HG02678 (cell line): Measurements from ENCODE around the gene NFE2L2.
"Not testable (repeated sequence)": the region's sequence is repeated elsewhere in the genome, so short reads cannot be mapped to it uniquely, and the experiment has no call there.

Experiments used
- ATAC-seq: cut with Tn5 transposase; IDR thresholded peaks from one replicate; pipeline ENCODE4 v1.9.1; 2021; ENCODE audit warnings: mild to moderate bottlenecking, moderate library complexity; ENCODE audit not compliant: unreplicated experiment

Gene NFE2L2

DNA sequence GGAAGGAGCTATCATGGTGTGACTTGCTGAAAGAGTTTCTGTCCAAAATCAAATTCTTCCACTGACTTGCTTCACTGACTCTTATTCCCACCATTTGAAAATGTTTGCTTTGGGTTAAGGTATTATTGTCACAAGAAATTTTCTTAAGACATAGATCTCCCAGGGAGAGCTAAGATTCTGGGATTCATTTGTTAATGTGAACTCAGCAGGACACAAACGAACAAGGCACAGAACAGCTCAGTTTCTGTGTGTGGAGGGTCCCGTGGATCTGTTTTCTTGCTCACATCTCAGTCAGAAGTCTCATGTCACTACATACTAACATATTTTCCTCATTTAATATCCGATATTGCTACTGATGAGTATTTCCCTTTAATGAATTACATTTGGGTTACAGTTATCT is 60.1 kb downstream of the NFE2L2 start:
- no peak for ATAC-seq

DNA sequence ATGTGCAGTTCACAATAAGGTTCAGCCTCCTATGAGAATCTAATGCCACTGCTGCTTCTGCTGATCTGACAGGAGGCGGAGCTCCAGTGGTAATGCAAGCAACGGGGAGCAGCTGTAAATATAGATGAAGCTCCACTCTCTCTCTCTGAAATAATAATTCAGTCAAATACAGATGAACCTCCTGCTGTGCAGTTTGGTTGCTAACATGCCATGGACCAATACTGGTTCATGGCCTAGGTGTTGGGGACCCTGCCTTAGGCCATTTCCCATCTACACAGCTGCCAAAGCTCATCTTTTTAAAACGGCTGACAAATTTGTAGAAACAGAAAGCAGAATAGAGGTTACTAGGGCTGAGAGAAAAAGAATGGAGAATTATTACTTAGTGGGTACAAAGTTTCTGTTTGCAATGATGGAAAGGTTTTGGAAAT is 62.6 kb downstream of the NFE2L2 start:
- no peak for ATAC-seq

DNA sequence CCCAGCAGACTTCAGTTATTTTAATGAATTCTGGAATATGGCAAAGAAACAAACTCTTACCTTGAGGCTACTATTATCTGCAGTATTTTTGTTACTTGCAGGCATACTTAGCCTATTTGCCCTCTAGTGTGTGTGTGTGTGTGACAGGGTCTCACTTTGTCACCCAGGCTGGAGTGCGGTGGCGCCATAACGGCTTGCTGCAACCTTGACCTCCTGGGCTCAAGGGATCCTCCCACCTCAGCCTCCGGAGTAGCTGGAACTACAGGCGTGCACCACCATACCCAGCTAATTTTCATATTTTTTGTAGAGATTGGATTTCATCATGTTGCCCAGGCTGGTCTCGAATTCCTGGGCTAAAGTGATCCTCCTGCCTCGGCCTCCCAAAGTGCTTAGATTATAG is 64.1 kb downstream of the NFE2L2 start:
- ATAC-seq: not testable (repeated sequence)

DNA sequence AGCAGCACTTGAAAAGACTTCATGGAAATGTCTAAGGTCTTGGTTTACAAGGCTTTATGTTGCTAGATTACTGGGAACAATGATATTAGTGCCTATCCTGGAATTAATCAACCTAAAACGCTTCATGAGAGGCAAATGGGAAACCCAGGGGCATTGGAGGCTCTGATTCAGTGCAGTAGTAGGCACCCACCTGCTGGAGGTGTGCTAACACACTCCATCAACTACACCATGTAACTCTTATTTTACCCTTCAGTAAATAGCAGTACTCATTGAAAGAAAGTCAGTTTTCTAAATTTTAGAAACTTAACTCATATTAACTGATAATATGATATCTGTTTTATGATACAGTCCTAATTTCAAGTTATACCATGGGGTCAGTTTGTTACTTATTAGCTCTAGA is 69.3 kb downstream of the NFE2L2 start:
- no peak for ATAC-seq

DNA sequence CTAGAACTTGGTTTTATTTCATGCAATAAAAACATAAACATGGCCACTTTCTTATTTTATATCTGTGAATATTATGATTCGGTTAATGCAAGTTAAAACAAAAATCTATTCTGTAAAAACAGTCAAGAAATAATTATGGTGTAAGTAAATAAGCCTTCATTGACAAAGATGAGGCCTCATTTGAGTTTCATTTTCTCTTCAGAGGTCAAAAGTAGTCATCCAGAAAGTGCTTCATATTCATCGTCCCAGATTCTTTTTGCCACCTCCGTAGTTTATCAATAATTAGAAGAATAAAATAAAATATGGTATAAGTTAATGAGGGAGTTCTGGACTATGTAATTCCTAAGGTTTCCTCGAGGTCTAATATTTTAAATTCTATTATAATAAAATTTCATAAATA is 71.3 kb downstream of the NFE2L2 start:
- no peak for ATAC-seq

DNA sequence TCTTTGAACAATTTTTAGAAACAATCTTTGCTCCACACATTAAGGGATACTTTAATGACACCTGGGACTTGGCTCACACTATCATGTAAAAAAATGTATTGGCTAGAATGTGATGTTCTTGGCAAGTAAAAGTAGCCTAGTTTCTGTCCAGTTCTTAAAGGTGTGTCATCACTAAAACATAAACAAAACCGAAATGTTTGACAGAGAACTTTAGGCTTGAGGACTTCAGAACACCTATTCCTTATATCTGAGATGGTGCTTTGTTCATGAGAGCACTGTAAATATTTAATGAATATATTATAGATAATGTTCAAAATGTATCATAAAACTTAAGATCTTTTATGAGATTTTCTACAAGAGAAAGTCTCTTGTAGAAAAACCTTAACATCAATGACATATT is 71.7 kb downstream of the NFE2L2 start:
- no peak for ATAC-seq

DNA sequence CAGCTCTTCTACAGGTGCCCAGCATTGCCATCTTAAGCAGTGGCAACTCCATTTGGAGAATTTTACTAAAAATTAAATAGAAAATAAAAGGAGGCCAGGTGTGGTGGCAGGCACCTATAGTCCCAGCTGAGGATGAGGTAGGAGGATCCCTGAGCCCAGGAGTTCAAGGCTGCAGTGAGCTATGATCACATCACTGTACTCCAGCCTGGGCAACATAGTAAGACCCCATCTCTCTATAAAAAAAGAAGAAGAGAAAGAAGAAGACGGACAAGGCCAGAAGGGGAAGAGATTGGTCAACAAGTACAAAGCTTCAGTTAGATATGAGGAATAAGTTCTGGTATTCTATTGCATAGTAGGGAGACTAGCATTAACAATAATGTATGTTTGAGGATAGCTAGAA is 73.6 kb downstream of the NFE2L2 start:
- no peak for ATAC-seq

DNA sequence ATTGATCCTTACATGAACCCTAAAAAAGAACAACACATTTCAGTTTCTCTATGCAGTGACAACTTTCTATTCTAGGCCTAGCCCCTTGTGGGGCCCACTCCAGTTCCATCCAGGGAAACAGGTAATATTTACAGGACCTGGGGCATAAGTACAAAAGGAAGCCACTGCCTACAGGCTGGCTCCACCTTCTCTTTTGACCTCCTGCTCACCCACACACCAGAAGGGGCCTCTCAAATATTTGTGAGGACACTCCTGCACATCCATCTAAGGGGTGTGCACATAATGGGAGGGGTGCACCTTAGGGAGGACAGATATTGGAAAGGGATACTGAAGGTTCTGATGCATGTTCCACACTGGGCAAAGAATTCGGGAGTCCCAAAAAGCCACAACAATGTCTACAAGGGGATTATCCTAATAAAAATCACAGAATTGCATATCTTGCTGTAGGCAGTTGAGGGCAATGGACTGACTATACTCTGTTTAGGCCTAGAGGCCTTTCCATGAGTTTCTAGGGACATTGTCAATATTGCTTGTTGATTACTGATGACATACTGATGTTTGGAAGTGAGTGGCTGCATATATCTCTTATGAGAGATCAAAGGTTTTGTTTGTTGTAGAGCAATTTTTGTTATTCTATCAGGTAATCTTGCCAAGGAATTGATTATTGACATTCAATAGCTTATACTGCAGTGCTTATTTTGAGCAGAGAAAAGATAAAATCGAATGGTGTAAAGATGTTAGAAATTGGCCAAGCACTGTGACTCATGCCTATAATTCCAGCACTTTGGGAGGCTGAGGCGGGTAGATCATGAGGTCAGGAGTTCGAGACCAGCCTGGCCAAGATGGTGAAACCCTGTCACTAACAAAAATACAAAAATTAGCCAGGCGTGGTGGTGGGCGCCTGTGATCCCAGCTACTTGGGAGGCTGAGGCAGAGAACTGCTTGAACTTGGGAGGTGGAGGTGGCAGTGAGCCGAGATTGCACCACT is 75.8 kb downstream of the NFE2L2 start:
- no peak for ATAC-seq

DNA sequence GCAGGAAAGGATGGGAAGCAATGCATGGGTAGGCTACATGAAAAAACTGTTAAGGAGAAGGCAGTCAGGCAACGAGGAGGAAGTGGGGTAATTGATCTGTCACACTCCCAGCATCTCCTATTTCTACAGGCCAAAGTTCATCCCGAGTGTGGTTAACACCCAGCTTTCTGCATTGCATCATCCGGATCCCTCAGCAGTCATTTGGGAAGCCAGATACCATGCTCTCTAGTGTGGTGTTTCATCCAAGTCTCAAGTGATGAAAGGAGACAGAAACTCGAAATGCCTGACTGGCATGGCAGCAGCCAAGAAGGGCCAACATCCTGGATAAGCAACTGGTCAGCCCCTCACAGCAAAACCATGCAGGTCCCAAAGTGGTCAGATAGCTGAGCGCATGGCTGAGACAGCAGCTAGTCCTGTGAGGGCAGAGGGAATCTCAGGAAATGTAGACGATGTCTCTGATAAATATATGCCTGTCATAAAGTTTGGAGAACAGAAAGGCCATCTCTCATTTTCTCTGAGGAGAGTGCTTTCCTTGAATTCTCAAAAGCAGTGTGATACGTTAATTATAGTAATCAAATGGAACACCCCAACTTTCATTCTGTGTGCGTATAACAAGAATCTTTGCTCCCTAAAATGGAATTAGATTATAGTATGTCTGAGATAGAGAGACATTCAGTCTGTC is 76.8 kb downstream of the NFE2L2 start:
- ATAC-seq: no peak

DNA sequence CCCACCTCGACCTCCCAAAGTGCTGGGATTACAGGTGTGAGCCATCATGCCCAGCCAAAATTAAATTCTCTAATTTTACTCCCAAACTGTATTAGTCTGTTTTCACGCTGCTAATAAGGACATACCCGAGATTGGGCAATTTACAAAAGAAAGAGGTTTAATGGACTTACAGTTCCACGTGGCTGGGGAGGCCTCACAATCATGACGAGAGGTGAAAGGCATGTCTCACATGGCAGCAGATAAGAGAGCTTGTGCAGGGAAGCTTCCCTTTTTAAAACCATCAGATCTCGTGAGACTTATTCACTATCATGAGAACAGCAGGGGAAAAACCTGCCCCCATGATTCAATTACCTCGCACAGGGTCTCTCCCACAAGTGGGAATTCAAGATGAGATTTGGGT is 78.5 kb downstream of the NFE2L2 start:
- ATAC-seq: not testable (repeated sequence)

DNA sequence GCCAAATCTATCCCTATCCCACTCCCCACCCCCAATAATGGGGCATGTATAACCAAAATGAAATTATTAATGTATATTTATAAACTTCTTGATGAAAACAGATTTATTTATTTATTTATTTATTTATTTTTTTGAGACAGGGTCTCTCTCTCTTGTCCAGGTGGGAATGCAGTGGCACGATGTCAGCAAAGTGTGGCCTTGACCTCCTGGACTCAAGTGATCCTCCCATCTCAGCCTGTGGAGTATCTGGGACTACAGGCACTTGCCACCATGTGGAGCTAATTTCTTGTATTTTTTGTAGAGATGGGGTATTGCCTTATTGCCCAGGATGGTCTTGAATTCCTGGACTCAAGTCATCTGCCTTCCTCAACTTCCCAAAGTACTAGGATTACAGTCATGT is 79.9 kb downstream of the NFE2L2 start:
- no peak for ATAC-seq

DNA sequence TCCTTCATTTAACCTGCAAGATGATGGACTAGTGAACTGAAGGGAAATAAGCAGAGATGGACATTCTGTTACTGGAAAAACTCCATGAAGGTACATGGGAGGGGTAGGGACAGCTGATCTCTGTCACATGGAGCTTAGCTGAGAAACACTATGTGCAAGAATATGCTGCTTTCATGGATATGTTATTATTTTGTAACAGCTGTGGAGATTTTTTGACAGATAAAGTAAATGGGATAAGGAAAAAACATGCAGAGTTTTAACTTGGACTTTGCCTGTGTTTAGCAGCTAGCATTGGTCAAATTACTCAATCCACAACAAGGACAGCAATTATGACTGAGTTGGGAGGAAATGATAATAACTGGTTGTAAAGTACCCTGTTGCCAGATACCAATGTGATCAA is 80.7 kb downstream of the NFE2L2 start:
- ATAC-seq: no peak
